Esophagus (tissue), 2 donors: Measurements from ENCODE around the gene STUM. TPM values are rescaled to one million over a fixed set of nuclear protein-coding genes. Genes with fewer than 3 reads are reported as not detected.

Source experiments
- H3K27ac ChIP-seq, 2 donors: one replicate each; pipeline ENCODE4 v1.5.1; 2013; ENCODE audit warnings: low read depth in 2 of 2, mild to moderate bottlenecking in 2 of 2, inconsistent platforms in 1 of 2, low read length in 1 of 2, moderate library complexity in 1 of 2
- H3K27me3 ChIP-seq, 2 donors: one replicate each; pipeline ENCODE4 v1.6.1; 2013; ENCODE audit warnings: low read length in 2 of 2, control low read depth in 1 of 2, mild to moderate bottlenecking in 1 of 2; ENCODE audit not compliant: insufficient read depth in 2 of 2, control insufficient read depth in 1 of 2
- H3K36me3 ChIP-seq, 2 donors: one replicate each; pipeline ENCODE4 v1.6.1; 2013; ENCODE audit warnings: low read length in 1 of 2; ENCODE audit not compliant: control insufficient read depth in 2 of 2, insufficient read depth in 2 of 2
- H3K4me1 ChIP-seq, 2 donors: one replicate each; pipeline ENCODE4 v1.6.1; 2013; ENCODE audit warnings: low read length in 1 of 2; ENCODE audit not compliant: control insufficient read depth in 2 of 2, insufficient read depth in 2 of 2
- H3K4me3 ChIP-seq, 2 donors: one replicate each; pipeline ENCODE4 v1.5.1; 2013; ENCODE audit warnings: low read length in 2 of 2, mild to moderate bottlenecking in 2 of 2, low read depth in 1 of 2, moderate library complexity in 1 of 2
- H3K9me3 ChIP-seq, 2 donors: one replicate each; pipeline ENCODE4 v1.6.1; 2013; ENCODE audit warnings: mild to moderate bottlenecking in 2 of 2, low read depth in 1 of 2, low read length in 1 of 2, moderate library complexity in 1 of 2; ENCODE audit not compliant: control insufficient read depth in 2 of 2, insufficient read depth in 1 of 2
- WGBS, 2 donors: extraction: QIAGEN DNeasy Blood & Tissue Kit; methylation state at CpG; one replicate each; pipeline ENCODE4 v1.1.7; 2013; 5-methylcytosine and 5-hydroxymethylcytosine counted together
- polyA plus RNA-seq, 2 donors: library from polyadenylated mRNA; stranded (reverse); fragments of 200-250 nt; gene quantifications; one replicate each; pipeline ENCODE4 v1.2.3, GENCODE V29; 2013
- donor health status: healthy with polysubstance abuse.
- donor health status: Bipolar disorder and iron deficiency.

STUM gene
- polyA plus RNA-seq, 2 donors: 0.61 to 2.1 TPM

DNA sequence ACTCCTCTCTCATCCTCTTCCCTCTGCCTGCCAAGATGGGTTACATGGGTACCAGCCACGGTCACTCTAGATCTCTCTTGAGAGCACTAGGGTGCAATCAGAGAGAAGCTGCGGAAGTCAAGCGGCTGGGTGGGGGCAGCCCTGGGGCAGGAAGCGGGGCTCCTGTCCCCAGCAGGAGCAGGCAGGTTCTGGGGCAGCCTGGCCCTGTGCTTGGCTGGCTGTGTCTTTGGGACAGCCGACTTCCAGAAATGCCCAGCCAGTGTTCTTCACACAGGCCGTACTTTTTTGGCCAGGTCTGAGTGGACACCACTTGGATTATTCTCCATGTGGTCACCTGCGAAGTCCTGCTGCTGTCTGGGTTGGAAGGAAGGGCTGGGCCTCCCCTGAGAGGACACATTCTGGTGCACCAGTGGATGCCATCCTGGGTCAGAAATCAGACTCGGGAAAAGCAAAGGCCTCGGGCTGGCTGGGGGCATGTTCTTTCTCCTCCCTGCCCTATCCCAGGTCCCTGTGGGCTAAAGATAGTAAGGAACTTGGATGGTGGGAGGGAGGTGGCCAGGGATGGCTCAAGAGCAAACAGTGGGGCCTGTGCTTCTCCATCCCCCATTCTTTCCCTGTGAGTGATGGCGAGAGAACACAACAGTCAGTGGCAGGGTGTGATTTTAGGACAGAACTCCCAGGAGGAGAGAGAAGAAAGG lies 96.9 kb downstream of the STUM start:
- peak overlapping the region; percentile 37 to 66 for H3K27ac ChIP-seq
- H3K36me3 ChIP-seq: peaks cover 16 to 48% of the 10 kb centered on the region in 2 donors
- no peak overlapping the region for H3K4me3 ChIP-seq
- peaks cover 0 to 3% of the 10 kb centered on the region in 2 donors for H3K9me3 ChIP-seq
- H3K4me1 ChIP-seq: peaks cover 0 to 31% of the 10 kb centered on the region in 2 donors
- WGBS, 2 donors: 84 to 91% methylated on average over 10 of the region's 10 CpGs
- H3K27me3 ChIP-seq: no peaks in the 10 kb centered on the region

DNA sequence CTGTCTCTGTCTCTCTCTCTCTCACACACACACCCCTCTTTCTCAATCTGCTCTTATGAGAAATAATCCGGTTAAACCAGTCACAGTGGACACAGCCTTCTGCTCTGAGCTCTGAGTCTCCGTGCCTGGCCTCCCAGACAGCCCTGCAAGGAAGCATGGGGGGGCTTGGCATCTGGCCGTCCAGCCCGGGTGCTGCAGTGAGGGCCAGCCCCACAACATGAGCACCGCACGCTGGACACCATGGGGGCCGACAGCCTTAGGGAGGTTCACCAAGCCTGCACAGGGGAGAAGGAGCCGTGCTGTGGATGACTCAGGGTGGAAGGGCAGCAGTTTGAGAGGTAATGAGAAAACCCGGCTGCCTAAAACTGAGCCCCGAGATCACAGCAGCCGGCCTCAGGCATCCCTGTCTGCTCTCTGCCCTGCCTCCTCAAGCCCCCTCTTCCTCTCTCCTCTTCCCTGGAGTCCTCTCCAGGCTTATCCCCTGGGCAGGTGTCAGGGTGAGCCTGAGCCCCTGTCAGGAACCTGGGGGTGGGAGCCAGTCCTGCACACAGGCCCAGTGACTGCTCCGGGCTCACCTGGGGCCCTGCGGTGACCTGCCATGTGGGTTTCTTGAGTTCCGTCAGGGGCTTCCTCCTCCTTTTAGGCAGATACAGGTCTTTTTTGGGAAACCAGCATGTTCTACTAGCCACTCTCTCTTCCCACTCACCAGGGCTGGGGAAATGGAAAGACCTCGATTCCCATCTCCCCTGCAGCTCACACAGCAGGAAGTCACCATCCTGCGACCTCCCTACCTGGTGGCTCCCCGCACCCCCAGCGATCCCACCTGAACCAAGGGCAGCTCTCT lies 97.7 kb downstream of the STUM start:
- WGBS, 2 donors: 78 to 82% methylated on average over 18 of the region's 18 CpGs
- H3K4me1 ChIP-seq: peaks cover 0 to 31% of the 10 kb centered on the region in 2 donors

DNA sequence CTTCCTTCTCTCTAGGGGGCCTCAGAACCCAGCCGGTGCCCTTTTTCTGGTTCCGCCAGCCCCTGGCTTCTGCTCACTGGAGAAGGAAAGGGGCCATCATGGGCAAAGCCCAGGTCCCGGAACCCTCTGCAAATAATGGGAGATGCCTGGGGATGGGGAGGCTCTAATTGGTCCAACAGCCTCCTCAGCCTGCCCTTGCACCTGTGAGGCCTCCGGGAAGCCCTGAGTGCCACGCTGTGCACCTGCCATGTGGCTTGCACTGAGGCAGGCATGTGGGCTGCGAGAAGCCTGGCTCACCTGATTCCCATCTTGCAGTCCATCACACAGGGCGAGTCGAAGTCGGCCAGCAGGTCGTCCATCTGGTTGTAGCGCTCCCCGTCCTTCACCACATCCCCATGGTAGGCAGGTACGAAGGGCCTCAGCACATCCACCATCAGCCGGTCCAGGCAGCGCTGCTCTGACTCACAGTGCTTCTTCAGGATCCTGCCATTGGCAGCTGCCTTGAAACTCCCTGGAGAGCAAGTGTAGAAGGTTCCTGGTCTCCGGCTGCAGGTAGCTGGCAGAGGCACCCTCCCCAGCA lies 98.4 kb downstream of the STUM start:
- Histone ChIP-seq H3K9me3 (peaks cover 0 to 3% of the 10 kb centered on the region in 2 donors), H3K27me3 (no peaks in the 10 kb centered on the region), H3K27ac (peak overlapping the region in 1 of 2 donors; percentile 66), H3K4me3 (no peak overlapping the region), H3K36me3 (peaks cover 14 to 40% of the 10 kb centered on the region in 2 donors), H3K4me1 (peaks cover 0 to 31% of the 10 kb centered on the region in 2 donors)
- 93 to 96% methylated on average over 16 of the region's 16 CpGs for WGBS, 2 donors

More for the DNA sequence above, 97.7 kb downstream of the STUM start:
- no peak overlapping the region for H3K4me3 ChIP-seq
- H3K36me3 ChIP-seq: peaks cover 16 to 46% of the 10 kb centered on the region in 2 donors
- H3K9me3 ChIP-seq: peaks cover 0 to 3% of the 10 kb centered on the region in 2 donors
- no peaks in the 10 kb centered on the region for H3K27me3 ChIP-seq
- H3K27ac ChIP-seq: peak overlapping the region; percentile 37 to 66

DNA sequence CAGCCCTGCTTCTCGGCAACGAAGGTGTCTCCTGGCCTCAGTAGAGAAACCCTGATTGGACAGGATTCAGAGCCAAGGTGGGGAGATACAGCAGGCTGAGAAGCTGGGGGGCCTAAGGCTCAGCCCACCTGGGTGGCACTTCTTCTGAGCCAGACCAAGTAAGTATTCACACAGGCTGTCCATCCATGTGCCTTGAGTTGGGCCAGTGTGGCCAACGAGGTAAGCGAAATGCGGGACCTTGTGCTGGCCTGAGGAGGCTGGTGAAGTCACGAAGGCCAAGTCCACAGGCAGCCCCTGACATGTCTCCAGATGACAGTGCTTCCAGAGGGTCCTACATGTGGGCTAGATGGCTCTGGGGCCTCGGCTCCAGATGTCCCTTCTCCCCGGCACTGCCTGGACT lies 99.2 kb downstream of the STUM start:
- WGBS, 2 donors: 93 to 95% methylated on average over 8 of the region's 8 CpGs
- Histone ChIP-seq H3K9me3 (peaks cover 0 to 3% of the 10 kb centered on the region in 2 donors), H3K4me3 (no peak overlapping the region), H3K4me1 (peaks cover 0 to 30% of the 10 kb centered on the region in 2 donors), H3K27me3 (no peaks in the 10 kb centered on the region), H3K27ac (peak overlapping the region in 1 of 2 donors; percentile 19), H3K36me3 (peaks cover 14 to 39% of the 10 kb centered on the region in 2 donors)

DNA sequence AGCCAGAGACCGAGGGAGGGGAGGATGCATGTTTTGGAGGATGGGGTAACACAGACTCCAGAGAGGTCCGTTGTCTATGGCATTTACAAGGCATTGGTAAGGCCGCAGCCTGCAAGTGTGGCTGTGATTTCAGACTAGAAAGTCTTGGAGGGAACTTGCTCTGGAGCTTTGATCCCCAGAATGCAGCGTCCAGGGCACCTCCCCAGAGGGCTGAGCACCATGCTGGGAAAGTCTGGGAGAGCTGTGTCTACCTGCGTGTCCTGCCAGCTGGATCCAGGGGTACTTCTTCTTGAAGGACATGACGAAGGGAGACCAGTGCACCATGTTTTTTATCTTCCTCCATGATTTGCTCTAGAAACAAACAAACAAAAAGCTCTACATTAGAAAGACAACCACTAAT lies 99.9 kb downstream of the STUM start:
- Histone ChIP-seq H3K36me3 (peaks cover 14 to 39% of the 10 kb centered on the region in 2 donors), H3K9me3 (peaks cover 0 to 3% of the 10 kb centered on the region in 2 donors), H3K27me3 (no peaks in the 10 kb centered on the region), H3K27ac (no peak overlapping the region), H3K4me3 (no peak overlapping the region), H3K4me1 (peaks cover 0 to 23% of the 10 kb centered on the region in 2 donors)
- 91 to 95% methylated on average over 6 of the region's 6 CpGs for WGBS, 2 donors

DNA sequence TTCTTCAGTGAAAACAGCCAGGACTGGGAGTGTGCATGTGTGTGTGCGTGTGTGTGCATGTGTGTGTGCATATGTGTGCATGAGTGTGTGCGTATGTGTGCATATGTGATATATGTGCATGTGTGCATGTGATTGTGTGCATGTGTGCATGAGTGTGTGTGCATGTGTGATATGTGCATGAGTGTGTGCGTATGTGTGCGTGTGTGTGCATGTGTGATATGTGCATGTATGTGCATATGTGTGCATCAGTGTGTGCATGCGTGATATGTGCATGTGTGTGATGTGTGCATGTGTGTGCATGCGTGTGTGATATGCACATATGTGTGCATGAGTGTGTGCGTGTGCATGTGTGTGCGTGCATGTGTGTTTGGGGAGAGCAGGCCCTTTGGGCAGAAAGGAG lies 100.7 kb downstream of the STUM start:
- peaks cover 0 to 16% of the 10 kb centered on the region in 2 donors for H3K4me1 ChIP-seq
- H3K27ac ChIP-seq: peak overlapping the region in 1 of 2 donors; percentile 18
- 96% methylated on average over 8 of the region's 8 CpGs for WGBS, 2 donors
- peaks cover 0 to 3% of the 10 kb centered on the region in 2 donors for H3K9me3 ChIP-seq
- peaks cover 14 to 33% of the 10 kb centered on the region in 2 donors for H3K36me3 ChIP-seq
- no peaks in the 10 kb centered on the region for H3K27me3 ChIP-seq
- H3K4me3 ChIP-seq: no peak overlapping the region

DNA sequence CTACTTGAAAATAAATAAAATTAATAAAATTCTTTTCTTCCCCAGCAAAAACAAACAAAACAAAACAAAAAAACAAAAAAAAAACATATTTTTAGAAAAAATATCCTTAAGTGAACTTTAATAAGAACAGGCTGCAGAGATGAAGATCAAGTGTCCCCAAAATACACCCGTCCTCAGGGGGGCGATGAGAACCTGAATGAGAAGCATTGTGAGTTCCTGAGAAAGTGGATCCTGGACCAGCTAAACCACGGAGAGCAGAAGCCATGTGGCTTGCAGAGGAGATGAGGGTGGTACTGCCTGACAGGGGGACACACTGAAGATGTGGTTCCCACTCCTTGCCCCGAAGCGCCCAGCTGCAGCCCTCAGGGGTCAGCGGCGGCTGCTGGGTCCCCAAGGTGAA lies 101.2 kb downstream of the STUM start:
- Histone ChIP-seq H3K27me3 (no peaks in the 10 kb centered on the region), H3K36me3 (peaks cover 14 to 27% of the 10 kb centered on the region in 2 donors), H3K4me3 (no peak overlapping the region), H3K27ac (peak overlapping the region; percentile 37 to 78), H3K9me3 (peaks cover 0 to 3% of the 10 kb centered on the region in 2 donors), H3K4me1 (peaks cover 0 to 16% of the 10 kb centered on the region in 2 donors)
- 67 to 71% methylated on average over 7 of the region's 7 CpGs for WGBS, 2 donors

DNA sequence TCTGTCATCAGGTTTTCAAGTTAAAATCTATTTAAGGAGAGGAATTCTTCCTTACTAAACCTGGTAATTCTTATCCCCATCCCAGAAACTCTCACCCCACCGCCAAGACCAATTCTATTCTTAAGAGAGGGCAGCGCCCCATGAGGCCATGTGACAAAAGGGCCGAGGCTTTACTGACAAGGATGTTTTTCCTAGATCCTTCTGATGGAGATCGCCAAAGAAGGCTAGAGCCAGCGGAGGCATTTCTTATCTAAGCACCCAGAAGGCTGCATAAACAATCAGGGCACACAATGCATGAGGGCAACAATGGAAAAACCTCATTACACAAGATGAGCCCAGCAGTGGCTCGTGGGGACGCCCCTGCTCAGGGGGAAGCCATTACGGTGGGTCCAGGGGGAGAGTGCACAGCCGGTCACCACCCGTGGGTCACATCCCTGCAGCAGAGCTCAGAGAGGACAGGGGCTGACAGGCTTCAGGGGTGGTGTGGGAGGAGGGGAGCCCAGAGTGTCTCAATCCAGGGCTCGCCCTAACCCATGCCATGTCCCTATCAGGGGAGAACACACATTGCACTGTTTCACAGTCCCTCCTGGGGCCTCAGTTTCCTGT lies 101.8 kb downstream of the STUM start:
- WGBS, 2 donors: 69 to 70% methylated on average over 11 of the region's 11 CpGs
- Histone ChIP-seq H3K36me3 (peaks cover 14 to 26% of the 10 kb centered on the region in 2 donors), H3K4me3 (no peak overlapping the region), H3K27ac (peak overlapping the region in 1 of 2 donors; percentile 37), H3K27me3 (no peaks in the 10 kb centered on the region), H3K9me3 (peaks cover 0 to 3% of the 10 kb centered on the region in 2 donors), H3K4me1 (peaks cover 0 to 10% of the 10 kb centered on the region in 2 donors)
